PFSK-1 (cell line): ENCODE measurements around the gene INPP4B.

ENCODE experiments used
- FOXP2 ChIP-seq: optimal IDR thresholded peaks from 2 replicates; pipeline ENCODE3; 2011; ENCODE audit warnings: borderline replicate concordance, control low read depth, inconsistent platforms; ENCODE audit not compliant: insufficient read depth; ENCODE audit errors: extremely low read length, extremely low read depth
- POLR2AphosphoS5 ChIP-seq: IDR thresholded peaks from 2 replicates; pipeline ENCODE4 v1.6.1; 2012; ENCODE audit warnings: low read depth, mild to moderate bottlenecking, control low read depth, low read length, moderate library complexity
- REST ChIP-seq, 2 experiments: IDR thresholded peaks; 2 replicates each; pipeline versions ENCODE4 v1.6.1 to v1.8.0; 2011 to 2012; ENCODE audit warnings: low read depth in 2 of 2, low read length in 2 of 2, control low read depth in 1 of 2, inconsistent platforms in 1 of 2, mild to moderate bottlenecking in 1 of 2, moderate library complexity in 1 of 2; ENCODE audit not compliant: insufficient read depth in 1 of 2
- SIN3A ChIP-seq: IDR thresholded peaks from 2 replicates; pipeline ENCODE4 v1.6.1; 2012; ENCODE audit warnings: mild to moderate bottlenecking, low read length, moderate library complexity, borderline replicate concordance; ENCODE audit not compliant: insufficient read depth
- TAF1 ChIP-seq: IDR thresholded peaks from 2 replicates; pipeline ENCODE4 v1.6.1; 2012; ENCODE audit warnings: low read length, control low read depth, borderline replicate concordance; ENCODE audit not compliant: insufficient read depth

Gene INPP4B

DNA sequence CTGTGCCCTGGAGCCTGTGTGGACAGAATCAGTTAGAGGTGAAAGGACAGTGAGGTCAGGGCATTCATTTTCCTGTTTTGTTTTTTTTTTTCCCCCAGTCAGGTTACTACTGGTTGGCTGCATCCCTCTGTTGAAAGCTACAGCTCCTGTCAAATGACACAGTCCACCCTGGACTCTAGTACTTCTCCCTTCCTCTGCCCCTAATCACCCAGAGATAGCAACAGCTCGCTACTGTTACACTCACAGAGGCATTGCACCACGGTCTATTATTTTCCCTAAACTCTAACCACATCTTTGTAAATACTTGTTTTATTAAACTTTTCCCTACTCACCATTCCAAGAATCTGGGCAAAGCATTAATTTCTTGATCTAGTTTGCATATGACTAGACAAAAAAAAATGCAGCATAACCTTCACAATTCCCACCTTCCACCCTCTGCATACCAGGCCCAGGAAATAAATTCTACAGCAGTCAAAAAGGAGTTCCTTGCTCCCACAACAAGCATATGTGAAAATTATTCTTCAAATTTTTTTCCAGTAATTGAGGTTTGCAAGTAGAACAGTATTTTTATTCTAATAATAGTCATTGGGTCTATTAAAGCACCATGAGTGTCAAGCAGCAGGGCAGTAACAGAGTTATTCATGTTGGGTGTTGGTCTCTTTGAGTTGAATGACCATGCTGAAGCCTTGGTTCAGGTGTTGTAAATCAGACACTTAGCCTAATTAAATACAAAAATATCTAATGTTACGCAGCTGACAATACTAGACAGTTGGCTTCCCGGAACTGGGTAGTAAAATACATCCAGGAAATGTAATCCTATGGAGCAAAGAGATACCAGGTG lies 329.2 kb downstream of the INPP4B start:
- TF ChIP-seq POLR2AphosphoS5 = no peak
- no peak for TF ChIP-seq TAF1
- no peak for TF ChIP-seq FOXP2
- TF ChIP-seq REST (IDR thresholded peaks at IDR 0.05; ENCODE audit: insufficient read depth in 1 of 2, low read depth in 2 of 2, low read length in 2 of 2) = no peak
- TF ChIP-seq SIN3A = no peak

DNA sequence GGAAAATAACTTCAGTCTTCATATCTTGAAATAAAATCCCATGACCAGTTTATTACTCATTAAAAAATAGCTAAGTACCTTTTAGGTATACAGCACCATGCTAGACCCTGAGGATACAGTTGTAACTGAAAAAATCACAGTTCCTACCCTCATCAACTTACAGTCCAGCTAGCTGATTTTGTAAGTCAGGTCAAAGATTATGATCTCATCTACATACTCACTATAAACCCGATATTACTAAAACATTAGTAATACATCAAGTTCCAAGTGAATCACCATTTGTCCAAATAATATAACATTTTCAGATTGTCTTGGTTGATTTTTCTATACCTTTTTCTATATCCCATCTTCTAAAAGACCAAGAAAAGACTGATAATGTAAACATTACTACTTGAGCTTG lies 333.9 kb downstream of the INPP4B start:
- no peak for TF ChIP-seq TAF1
- no peak for TF ChIP-seq FOXP2
- TF ChIP-seq SIN3A = no peak
- TF ChIP-seq REST (IDR thresholded peaks at IDR 0.05; ENCODE audit: insufficient read depth in 1 of 2, low read depth in 2 of 2, low read length in 2 of 2) = no peak
- TF ChIP-seq POLR2AphosphoS5 = no peak

DNA sequence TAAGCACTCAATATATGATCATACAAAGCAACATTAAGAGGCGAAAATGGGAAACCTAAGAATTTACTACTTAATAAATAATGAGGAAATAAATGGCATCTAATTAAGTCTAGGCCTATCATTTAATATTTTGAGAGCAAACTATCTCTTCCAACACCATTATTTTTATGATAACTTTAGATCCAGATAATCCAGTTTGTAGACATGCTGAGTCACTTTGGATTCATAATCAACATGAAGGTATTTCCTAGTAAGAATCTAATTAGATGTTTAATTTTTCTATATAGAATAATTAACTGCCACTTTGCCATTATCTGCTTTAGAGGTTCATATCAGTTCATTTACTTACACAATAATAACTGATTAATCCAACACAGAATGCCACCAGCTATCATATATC lies 336.2 kb downstream of the INPP4B start:
- TF ChIP-seq TAF1 (no peak), POLR2AphosphoS5 (no peak), FOXP2 (no peak), SIN3A (no peak), REST (IDR thresholded peaks at IDR 0.05; ENCODE audit: insufficient read depth in 1 of 2, low read depth in 2 of 2, low read length in 2 of 2) (no peak)

- no peak for TF ChIP-seq REST (IDR thresholded peaks at IDR 0.05; ENCODE audit: insufficient read depth in 1 of 2, low read depth in 2 of 2, low read length in 2 of 2)
- no peak for TF ChIP-seq POLR2AphosphoS5
- TF ChIP-seq FOXP2 = no peak
- no peak for TF ChIP-seq SIN3A
- no peak for TF ChIP-seq TAF1
Measured at GRCh38 chr4:142500966-142501365, 345.1 kb downstream of the INPP4B start.

GRCh38 chr4:142497606-142498005 lies 348.5 kb downstream of the INPP4B start:
- TF ChIP-seq POLR2AphosphoS5 = no peak
- TF ChIP-seq REST (IDR thresholded peaks at IDR 0.05; ENCODE audit: insufficient read depth in 1 of 2, low read depth in 2 of 2, low read length in 2 of 2) = no peak
- no peak for TF ChIP-seq SIN3A
- TF ChIP-seq FOXP2 = no peak
- TF ChIP-seq TAF1 = no peak
